HepG2 (cell line): ENCODE data around the gene JOSD1. TPM values are rescaled to one million over a fixed set of nuclear protein-coding genes. Genes with fewer than 3 reads are reported as not detected.

Experiments used
- ATAC-seq: fragments of 200-7000 bp; cut with Tn5 transposase; 3 replicates; pipeline ENCODE4 v1.9.1; 2020; ENCODE audit warnings: mild to moderate bottlenecking, moderate library complexity
- BruUV-seq: library from RNA; stranded (reverse); fragments of 400-500 nt; replicated peaks from 2 replicates; lab custom pipeline; 2021; lab: Mats Ljungman, UMichigan
- CTCF ChIA-PET: fragments of 300-600 bp; formaldehyde crosslinking; extraction: SDS; loops from one replicate; lab custom pipeline; 2021; ENCODE audit warnings: low total read pairs, inconsistent platforms, low intra/inter-chr PET ratio; lab: Yijun Ruan, JAX
- POLR2A ChIA-PET: fragments of 350-600 bp; sonication (Branson Sonifier 250); formaldehyde crosslinking; loops from one replicate; lab custom pipeline; 2020; ENCODE audit warnings: antibody characterized with exemption, inconsistent platforms; lab: Yijun Ruan, JAX
- DNase-seq: peaks from one replicate; pipeline ENCODE4 v3.0.0-alpha.2; 2015; ENCODE audit warnings: low spot score
- FAIRE-seq: peaks from 3 replicates; lab custom pipeline; 2011; peaks lifted over from hg19 to GRCh38; lab: Jason Lieb, UNC
- H2AFZ ChIP-seq: one replicate; pipeline ENCODE4 v1.6.1; 2011; ENCODE audit warnings: low read length, inconsistent platforms
- H3K27ac ChIP-seq: fragments of 300-600 bp; 3 replicates; pipeline ENCODE4 v1.8.0; 2011; ENCODE audit warnings: mixed run types, mild to moderate bottlenecking, mixed read lengths, low read length, inconsistent platforms; ENCODE audit not compliant: insufficient read depth; ENCODE audit errors: extremely low read length
- H3K27me3 ChIP-seq, 2 experiments: fragments of 200-600 bp in 1 of 2; 2 replicates in 1 of 2; 3 replicates in 1 of 2; pipeline versions ENCODE4 v1.6.0 to v1.8.0; 2011; ENCODE audit warnings: low read length in 2 of 2, mild to moderate bottlenecking in 2 of 2, moderate library complexity in 2 of 2, inconsistent platforms in 1 of 2; ENCODE audit not compliant: insufficient read depth in 2 of 2, control insufficient read depth in 1 of 2
- H3K36me3 ChIP-seq, 2 experiments: fragments of 200-600 bp in 1 of 2; replicated peaks in 1 of 2; 2 replicates in 1 of 2; 3 replicates in 1 of 2; pipeline versions ENCODE4 v1.5.1 to v1.8.0; 2011; ENCODE audit warnings: low read length in 2 of 2, inconsistent platforms in 1 of 2; ENCODE audit not compliant: insufficient read depth in 2 of 2, control insufficient read depth in 1 of 2
- H3K4me1 ChIP-seq: 2 replicates; pipeline ENCODE4 v1.5.1; 2012; ENCODE audit warnings: low read length, inconsistent platforms; ENCODE audit not compliant: insufficient read depth
- H3K4me2 ChIP-seq: 2 replicates; pipeline ENCODE4 v1.6.0; 2011; ENCODE audit warnings: low read depth, low read length, inconsistent platforms
- H3K4me3 ChIP-seq, 3 experiments: fragments of 200-600 bp in 1 of 3; sonication (generic), shearing (Covaris generic) in 1 of 3; replicated peaks in 1 of 3; 2 replicates each; pipeline ENCODE4 v1.5.1; 2011 to 2016; ENCODE audit warnings: low read length in 3 of 3, inconsistent platforms in 2 of 3, low read depth in 2 of 3, mild to moderate bottlenecking in 2 of 3, control low read depth in 1 of 3, mixed read lengths in 1 of 3; ENCODE audit not compliant: insufficient read depth in 1 of 3
- H3K79me2 ChIP-seq: one replicate; pipeline ENCODE4 v1.6.1; 2011; ENCODE audit warnings: low read length, inconsistent platforms; ENCODE audit not compliant: insufficient read depth
- H3K9ac ChIP-seq: 2 replicates; pipeline ENCODE4 v1.6.0; 2011; ENCODE audit warnings: mild to moderate bottlenecking, low read depth, low read length, inconsistent platforms; ENCODE audit not compliant: insufficient read depth
- H3K9me3 ChIP-seq: 2 replicates; pipeline ENCODE4 v1.5.1; 2012; ENCODE audit warnings: mild to moderate bottlenecking, low read length
- H4K20me1 ChIP-seq: 2 replicates; pipeline ENCODE4 v1.6.0; 2011; ENCODE audit warnings: inconsistent platforms, mild to moderate bottlenecking, low read length, moderate library complexity; ENCODE audit not compliant: insufficient read depth
- ADNP ChIP-seq: sonication (generic); formaldehyde crosslinking; IDR thresholded peaks from 2 replicates; pipeline ENCODE4 v1.4.0; 2020; ENCODE audit warnings: missing genetic modification reagents
- AGO2 ChIP-seq: fragments of 200-400 bp; formaldehyde crosslinking; optimal IDR thresholded peaks from 2 replicates; pipeline ENCODE3; 2017; ENCODE audit warnings: mild to moderate bottlenecking, low read depth, low read length, moderate library complexity
- EED ChIP-seq: sonication (generic); formaldehyde crosslinking; IDR thresholded peaks from 2 replicates; pipeline ENCODE4 v1.5.0; 2020; ENCODE audit warnings: mild to moderate bottlenecking, missing genetic modification reagents
- POGK ChIP-seq: sonication (generic); formaldehyde crosslinking; conservative IDR thresholded peaks from 2 replicates; pipeline ENCODE4 v1.8.0; 2022; ENCODE audit warnings: mild to moderate bottlenecking, moderate library complexity, missing genetic modification reagents
- POLR2G ChIP-seq: fragments of 200-400 bp; formaldehyde crosslinking; IDR thresholded peaks from 2 replicates; pipeline ENCODE4 v1.6.1; 2018; ENCODE audit warnings: mild to moderate bottlenecking, low read depth, low read length, moderate library complexity
- ZNF33B ChIP-seq: sonication (generic); formaldehyde crosslinking; IDR thresholded peaks from 2 replicates; pipeline ENCODE4 v1.5.1; 2020; ENCODE audit warnings: mild to moderate bottlenecking, missing genetic modification reagents
- WGBS: methylation state at CpG from one replicate; pipeline ENCODE4 v1.1.6; 2017; ENCODE audit warnings: low lambda C conversion rate; 5-methylcytosine and 5-hydroxymethylcytosine counted together
- in situ Hi-C: cut with HindIII; loops from 2 replicates; pipeline ENCODE4 v1.10.0; 2017; ENCODE audit warnings: low pct_unique_long_range_greater_than_20kb; ENCODE audit not compliant: extremely low pct_ligation_motif_present
- intact Hi-C: fragments of 100-400 bp; cut with micrococcal nuclease; formaldehyde crosslinking; loops from one replicate; pipeline ENCODE4 v1.10.0; 2022; ENCODE audit not compliant: unreplicated experiment
- polyA plus RNA-seq, 8 experiments: library from polyadenylated mRNA; depleted of rRNA in 3 of 8; stranded (reverse) in 7 of 8; unstranded in 1 of 8; fragments of >200 nt; fragmentation: Illumina TruSeq in 4 of 8; extraction: Trizol in 4 of 8; gene quantifications; 2 replicates each; pipeline versions ENCODE4 v1.2.1 to v1.2.3, GENCODE V29; 2011 to 2016; ENCODE audit warnings: low read depth in 4 of 8, missing spikeins in 1 of 8, mixed read lengths in 1 of 8; ENCODE audit not compliant: insufficient read depth in 1 of 8
- total RNA-seq, 5 experiments: library from RNA; depleted of rRNA; stranded (reverse); fragments of >200 nt; fragmentation: Illumina TruSeq; extraction: Trizol; gene quantifications; 2 replicates each; pipeline ENCODE4 v1.2.3, GENCODE V29; 2016; ENCODE audit warnings: low read depth in 1 of 5

JOSD1 gene
- total and polyA plus RNA-seq, 2 of the 13 experiments (the other 11 are each of a cell fraction or from before 2014, with no cell fraction given), result 31.7 to 38.4 TPM

GRCh38 chr22:38738475-38739070 lies 37.8 kb upstream of the JOSD1 start:
- H3K4me1 ChIP-seq, result peaks cover 10% of the 10 kb centered on the region
- intact Hi-C loops, result no loop called here
- H3K79me2 ChIP-seq, result no peaks in the 10 kb centered on the region
- no peaks in the 10 kb centered on the region for H3K9me3 ChIP-seq
- CTCF ChIA-PET, result no interaction called here
- H2AFZ ChIP-seq, result no peak overlapping the region
- ATAC-seq (no peak), DNase-seq (no peak), FAIRE-seq (no peak)
- H3K4me2 ChIP-seq, result no peak overlapping the region
- in situ Hi-C loops, result no loop called here
- whole genome bisulfite sequencing, result 97% methylated on average over 16 of the region's 18 CpGs
- H3K4me3 ChIP-seq, result no peak overlapping the region
- POLR2A ChIA-PET, result interaction anchor here (1.0 kb wide), 2 partner anchors 9 to 33 kb away, joined by 3 to 5 read pairs; partner anchors contain the start of gene GTPBP1
- H4K20me1 ChIP-seq, result no peaks in the 10 kb centered on the region
- BruUV-seq, result no TSS peak
- no peak for TF ChIP-seq ZNF33B
- TF ChIP-seq EED, result no peak
- TF ChIP-seq AGO2, result peak; percentile 42
- peaks cover 52 to 79% of the 10 kb centered on the region in 2 experiments for H3K36me3 ChIP-seq
- no peak overlapping the region for H3K9ac ChIP-seq
- H3K27ac ChIP-seq, result no peak overlapping the region
- no peaks in the 10 kb centered on the region; a peak in 1 of 5 replicates for H3K27me3 ChIP-seq

GRCh38 chr22:38737302-38738060 lies 36.7 kb upstream of the JOSD1 start:
- WGBS, result 92% methylated on average over 19 of the region's 21 CpGs
- POLR2A ChIA-PET, result interaction anchor here (1.0 to 1.3 kb wide), 3 partner anchors 10 to 32 kb away, joined by 3 to 5 read pairs (median 4); partner anchors contain the start of gene GTPBP1
- H3K4me1 ChIP-seq, result peaks cover 11% of the 10 kb centered on the region
- H3K79me2 ChIP-seq, result no peaks in the 10 kb centered on the region
- H3K4me3 ChIP-seq, result no peak overlapping the region
- CTCF ChIA-PET, result no interaction called here
- no peak overlapping the region for H2AFZ ChIP-seq
- no peaks in the 10 kb centered on the region for H3K9me3 ChIP-seq
- in situ Hi-C loops, result no loop called here
- H3K4me2 ChIP-seq, result no peak overlapping the region
- FAIRE-seq, result no peak
- peaks cover 47 to 70% of the 10 kb centered on the region in 2 experiments for H3K36me3 ChIP-seq
- TF ChIP-seq ADNP (CRISPR knock-in tag) (no peak), POGK (CRISPR knock-in tag) (no peak), POLR2G (peak; percentile 48; the same call in 1 of the 2 replicates), AGO2 (peak; percentile 38)
- no peak overlapping the region for H3K27ac ChIP-seq
- no peak for DNase-seq
- no peak overlapping the region for H3K9ac ChIP-seq
- intact Hi-C loops, result no loop called here
- H3K27me3 ChIP-seq, result no peaks in the 10 kb centered on the region; a peak in 1 of 5 replicates
- 0 out of 2 replicates have a peak, but pooled peaks cover 6% of the 10 kb centered on the region for H4K20me1 ChIP-seq
- no peak for ATAC-seq
- no TSS peak for BruUV-seq
